Choroid plexus epithelial cell (primary cell): ENCODE results near the gene SORCS1.

ENCODE experiments used
- DNase-seq: peaks from one replicate; pipeline ENCODE4 v3.0.0-alpha.2; 2010; ENCODE audit warnings: low read depth
- H3K4me3 ChIP-seq: 2 replicates; pipeline ENCODE4 v1.5.1; 2011; ENCODE audit warnings: low read depth, mild to moderate bottlenecking, control low read depth, low read length, moderate library complexity
- TF ChIP-seq, protein P1 (sequence below): conservative IDR thresholded peaks from 2 replicates; pipeline ENCODE4 v1.5.1; 2011; ENCODE audit warnings: low read depth, mild to moderate bottlenecking, control low read depth, inconsistent platforms, low read length, moderate library complexity

Gene SORCS1

DNA sequence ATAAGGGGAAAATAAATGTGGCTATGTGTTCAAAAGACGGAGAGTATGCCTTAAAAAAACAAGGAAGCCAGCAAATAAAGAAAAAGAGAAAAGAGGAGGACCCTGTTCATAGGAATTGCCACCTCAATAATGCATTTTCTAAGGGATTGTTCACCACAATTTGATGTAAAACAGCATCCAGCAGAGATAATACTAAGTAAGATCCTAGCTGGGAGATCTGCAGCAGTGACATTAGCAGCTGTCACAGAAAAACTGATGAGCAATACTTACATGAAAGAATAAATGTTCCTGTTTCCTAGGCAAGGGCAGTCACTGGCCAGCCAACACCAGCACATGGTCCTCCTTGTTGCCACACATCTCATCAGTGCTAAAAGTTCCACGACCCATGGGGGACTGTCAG, 391.5 kb downstream of the SORCS1 start:
- H3K4me3 ChIP-seq: no peak overlapping the region
- DNase-seq: no peak
- TF ChIP-seq, protein P1, sequence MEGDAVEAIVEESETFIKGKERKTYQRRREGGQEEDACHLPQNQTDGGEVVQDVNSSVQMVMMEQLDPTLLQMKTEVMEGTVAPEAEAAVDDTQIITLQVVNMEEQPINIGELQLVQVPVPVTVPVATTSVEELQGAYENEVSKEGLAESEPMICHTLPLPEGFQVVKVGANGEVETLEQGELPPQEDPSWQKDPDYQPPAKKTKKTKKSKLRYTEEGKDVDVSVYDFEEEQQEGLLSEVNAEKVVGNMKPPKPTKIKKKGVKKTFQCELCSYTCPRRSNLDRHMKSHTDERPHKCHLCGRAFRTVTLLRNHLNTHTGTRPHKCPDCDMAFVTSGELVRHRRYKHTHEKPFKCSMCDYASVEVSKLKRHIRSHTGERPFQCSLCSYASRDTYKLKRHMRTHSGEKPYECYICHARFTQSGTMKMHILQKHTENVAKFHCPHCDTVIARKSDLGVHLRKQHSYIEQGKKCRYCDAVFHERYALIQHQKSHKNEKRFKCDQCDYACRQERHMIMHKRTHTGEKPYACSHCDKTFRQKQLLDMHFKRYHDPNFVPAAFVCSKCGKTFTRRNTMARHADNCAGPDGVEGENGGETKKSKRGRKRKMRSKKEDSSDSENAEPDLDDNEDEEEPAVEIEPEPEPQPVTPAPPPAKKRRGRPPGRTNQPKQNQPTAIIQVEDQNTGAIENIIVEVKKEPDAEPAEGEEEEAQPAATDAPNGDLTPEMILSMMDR: no peak

DNA sequence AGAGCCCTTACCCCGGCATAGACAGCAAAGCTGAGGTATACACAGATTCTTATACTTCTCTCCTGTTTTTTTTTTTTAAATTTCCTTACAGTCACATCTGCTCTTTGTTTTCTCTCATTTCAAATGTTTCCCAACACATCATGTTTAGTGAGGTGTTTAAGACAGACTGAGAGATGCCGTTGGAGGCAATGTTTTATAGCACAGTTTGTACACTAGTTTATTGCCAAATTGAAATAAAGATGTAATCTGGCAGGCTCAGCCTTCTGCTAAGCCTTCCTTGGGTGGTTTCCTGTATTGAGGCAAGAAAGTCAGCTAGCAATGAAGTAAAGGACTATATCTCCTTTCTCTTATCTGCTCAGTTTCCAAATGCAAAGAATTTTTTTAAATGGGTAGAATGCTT, 393.4 kb downstream of the SORCS1 start:
- H3K4me3 ChIP-seq: no peak overlapping the region
- no peak for DNase-seq
- TF ChIP-seq, protein P1: no peak

DNA sequence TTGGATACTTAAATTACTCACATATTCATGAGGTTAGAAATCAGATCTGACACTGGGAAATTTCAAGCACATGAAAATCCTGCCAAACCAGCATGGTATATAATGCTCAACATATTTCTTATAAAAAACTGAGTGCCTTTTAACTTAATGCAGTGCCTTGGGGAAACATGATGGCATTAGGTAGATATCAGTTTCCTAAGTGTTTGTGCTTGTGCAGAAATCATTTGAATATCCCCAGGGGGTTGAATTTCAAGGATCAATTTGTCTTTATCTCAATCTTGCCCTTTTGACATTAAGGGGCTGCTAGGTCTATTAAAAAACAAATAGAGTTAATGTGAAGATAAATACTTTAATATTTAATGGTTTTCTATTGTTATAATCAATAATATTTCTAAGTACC, 396.3 kb downstream of the SORCS1 start:
- TF ChIP-seq, protein P1: no peak
- H3K4me3 ChIP-seq: no peak overlapping the region
- DNase-seq: no peak

DNA sequence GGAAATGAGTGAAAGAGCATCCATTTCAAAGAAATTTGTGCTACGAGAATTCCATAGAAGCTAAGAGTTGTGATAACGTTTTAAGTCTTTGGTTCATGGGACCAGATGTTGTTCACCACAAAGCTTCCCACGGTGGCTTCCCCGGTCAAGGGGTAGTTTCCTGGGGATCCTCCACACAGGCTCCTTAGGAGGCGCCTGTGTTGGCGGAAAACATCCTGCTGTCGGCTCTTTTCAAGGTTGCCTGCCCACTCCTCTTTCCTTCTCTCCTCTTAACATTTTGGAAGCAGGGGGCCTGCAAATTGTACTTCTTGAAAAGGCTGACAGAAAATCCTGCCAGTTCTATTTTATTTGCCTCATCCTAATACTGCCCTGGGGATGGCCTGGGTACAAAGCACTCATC, 398.6 kb downstream of the SORCS1 start:
- DNase-seq: no peak
- TF ChIP-seq, protein P1: no peak
- H3K4me3 ChIP-seq: no peak overlapping the region

DNA sequence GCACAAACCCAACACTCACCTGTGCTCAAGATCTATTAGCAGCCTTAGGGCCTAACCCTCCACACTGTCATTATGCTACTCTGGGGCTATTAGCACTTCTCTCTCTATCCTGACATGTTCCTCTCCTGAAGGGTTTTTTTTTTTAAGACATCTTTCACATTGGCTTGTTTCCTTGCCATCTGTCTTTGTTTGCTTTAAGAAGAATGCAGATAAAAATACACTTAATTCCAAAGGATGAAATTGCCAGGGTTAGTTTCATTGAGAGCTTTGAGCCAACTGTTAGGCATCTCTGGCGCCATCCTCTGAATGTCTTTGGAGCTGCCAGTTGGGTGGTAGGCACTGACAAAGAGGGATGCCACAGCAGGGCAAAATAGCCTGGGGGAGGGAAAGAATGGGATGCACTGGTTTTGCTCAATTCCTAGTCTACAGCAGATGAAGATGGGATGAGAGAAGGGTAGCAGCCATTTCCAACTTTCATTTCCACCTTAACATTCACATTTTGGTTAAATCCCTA, 399.2 kb downstream of the SORCS1 start:
- no peak for DNase-seq
- no peak overlapping the region for H3K4me3 ChIP-seq
- TF ChIP-seq, protein P1: no peak

DNA sequence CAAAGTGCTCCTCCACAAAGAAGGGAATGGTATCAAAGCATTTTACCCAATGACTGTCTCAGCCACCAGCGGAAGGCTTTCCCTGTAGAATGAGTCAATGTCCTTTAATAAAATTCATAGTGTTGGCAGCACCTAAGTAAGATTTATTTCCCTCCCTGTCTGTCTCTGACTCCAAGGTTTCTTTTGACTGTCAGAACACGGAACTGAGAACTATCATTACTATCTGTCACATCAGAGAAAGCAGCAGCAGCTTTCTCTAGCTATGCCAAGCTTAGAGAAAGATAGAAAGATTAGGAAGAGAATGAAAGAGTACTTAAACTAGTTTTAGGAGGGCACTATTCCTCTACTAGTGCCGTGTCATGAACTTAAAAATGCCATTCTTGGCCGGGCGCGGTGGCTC, 400.1 kb downstream of the SORCS1 start:
- DNase-seq: no peak
- TF ChIP-seq, protein P1: no peak
- no peak overlapping the region for H3K4me3 ChIP-seq

DNA sequence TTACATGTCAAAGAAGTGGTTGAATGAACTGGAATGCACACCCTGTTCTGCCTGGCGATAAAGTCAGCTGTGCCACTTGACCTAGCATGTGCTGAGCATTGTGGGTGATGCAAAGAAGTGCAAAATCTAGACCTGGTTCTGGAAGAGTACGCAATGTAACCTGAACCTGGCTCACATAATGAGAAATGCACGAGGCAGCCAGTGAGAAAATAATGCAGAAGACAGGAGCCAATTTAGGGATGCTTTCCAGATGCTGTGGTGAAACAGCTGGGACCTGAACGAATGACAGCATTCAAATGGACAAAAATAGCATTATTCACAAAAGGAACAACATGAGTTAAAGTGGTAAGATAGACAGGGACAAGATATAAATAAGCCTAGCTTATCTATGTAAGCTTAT, 402.6 kb downstream of the SORCS1 start:
- H3K4me3 ChIP-seq: no peak overlapping the region
- TF ChIP-seq, protein P1: no peak
- no peak for DNase-seq
